HG02885 (cell line): ENCODE results near the gene GNE.
"Not testable (repeated sequence)": the region's sequence is repeated elsewhere in the genome, so short reads cannot be mapped to it uniquely, and the experiment has no call there.

ENCODE experiments used
- ATAC-seq: cut with Tn5 transposase; IDR thresholded peaks from one replicate; pipeline ENCODE4 v1.9.1; 2021; ENCODE audit warnings: mild to moderate bottlenecking; ENCODE audit not compliant: unreplicated experiment, poor library complexity

The GNE gene

DNA sequence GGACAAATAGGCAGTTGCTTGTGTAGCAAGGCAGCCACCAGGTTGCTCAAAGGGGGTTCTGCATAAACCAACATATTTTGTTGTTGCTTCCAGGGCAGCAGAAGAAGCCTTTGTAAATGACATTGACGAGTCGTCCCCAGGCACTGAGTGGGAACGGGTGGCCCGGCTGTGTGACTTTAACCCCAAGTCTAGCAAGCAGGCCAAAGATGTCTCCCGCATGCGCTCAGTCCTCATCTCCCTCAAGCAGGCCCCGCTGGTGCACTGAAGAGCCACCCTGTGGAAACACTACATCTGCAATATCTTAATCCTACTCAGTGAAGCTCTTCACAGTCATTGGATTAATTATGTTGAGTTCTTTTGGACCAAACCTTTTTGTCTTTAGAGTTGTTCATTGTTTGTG, 46.7 kb downstream of the GNE start:
- no peak for ATAC-seq

GRCh38 chr9:36210722-36211121, 47.5 kb downstream of the GNE start:
- ATAC-seq = no peak

GRCh38 chr9:36208521-36209253, 49.6 kb downstream of the GNE start:
- no peak for ATAC-seq

- no peak for ATAC-seq
Observed at GRCh38 chr9:36207546-36208012, 50.7 kb downstream of the GNE start.

GRCh38 chr9:36207016-36207415, 51.2 kb downstream of the GNE start:
- no peak for ATAC-seq

- no peak for ATAC-seq
Observed at GRCh38 chr9:36204906-36205547, 53.2 kb downstream of the GNE start.

- no peak for ATAC-seq
Observed at GRCh38 chr9:36194326-36195000, 63.8 kb downstream of the GNE start.

- ATAC-seq = no peak
Observed at GRCh38 chr9:36193023-36193422, 65.2 kb downstream of the GNE start.

- no peak for ATAC-seq
Observed at GRCh38 chr9:36192196-36192595, 66.1 kb downstream of the GNE start.

GRCh38 chr9:36191686-36192085, 66.6 kb downstream of the GNE start:
- ATAC-seq = no peak

DNA sequence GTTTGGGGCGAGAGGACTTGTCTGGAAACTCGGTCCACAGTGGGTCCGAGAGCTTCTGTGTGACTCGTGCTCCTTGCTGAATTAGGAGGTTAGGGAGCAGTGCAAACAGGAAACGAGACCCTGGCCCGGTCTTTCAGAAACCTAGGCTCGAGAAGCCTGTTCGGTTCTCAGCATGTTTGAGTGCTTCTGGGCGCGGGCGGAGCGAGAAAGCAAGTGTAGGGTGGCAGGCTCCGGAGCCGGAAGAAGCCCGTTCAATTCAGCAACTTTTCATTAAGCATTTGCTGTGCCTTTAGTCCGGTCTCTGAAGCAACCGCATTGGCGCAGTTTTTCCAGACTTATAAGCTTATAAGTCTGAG, 67.0 kb downstream of the GNE start:
- peak; percentile 4 for ATAC-seq

DNA sequence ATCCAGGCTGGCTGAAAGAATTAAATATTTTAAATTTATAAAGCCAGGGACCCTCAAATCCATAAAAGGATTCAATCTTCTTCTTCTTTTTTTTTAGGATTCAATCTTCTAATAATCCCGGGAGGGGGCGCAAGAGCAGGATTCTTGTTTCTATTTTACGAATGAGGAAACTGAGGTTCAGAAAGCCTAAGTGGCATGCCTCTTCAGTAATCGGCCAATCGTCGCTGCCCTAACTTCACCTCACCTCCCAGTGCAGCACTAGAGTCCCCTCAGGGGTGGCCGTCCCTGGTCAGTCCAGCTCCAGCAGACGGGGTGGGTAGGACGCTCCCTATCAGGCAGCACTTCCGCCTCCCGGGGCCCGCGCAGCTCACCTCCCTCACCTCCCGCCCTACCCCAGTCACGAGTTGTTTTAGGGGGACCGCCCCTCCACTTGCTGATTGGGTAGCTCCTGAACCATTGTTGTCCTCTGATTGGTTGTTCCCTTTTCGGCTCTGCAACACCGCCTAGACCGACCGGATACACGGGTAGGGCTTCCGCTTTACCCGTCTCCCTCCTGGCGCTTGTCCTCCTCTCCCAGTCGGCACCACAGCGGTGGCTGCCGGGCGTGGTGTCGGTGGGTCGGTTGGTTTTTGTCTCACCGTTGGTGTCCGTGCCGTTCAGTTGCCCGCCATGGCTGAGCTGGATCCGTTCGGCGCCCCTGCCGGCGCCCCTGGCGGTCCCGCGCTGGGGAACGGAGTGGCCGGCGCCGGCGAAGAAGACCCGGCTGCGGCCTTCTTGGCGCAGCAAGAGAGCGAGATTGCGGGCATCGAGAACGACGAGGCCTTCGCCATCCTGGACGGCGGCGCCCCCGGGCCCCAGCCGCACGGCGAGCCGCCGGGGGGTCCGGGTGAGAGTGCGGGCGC, 67.6 kb downstream of the GNE start, which contains the start of gene CLTA:
CLTA (plus strand) TSS at position 534 of the 902 bp plus-strand sequence; CDS start at position 670, 136 bp downstream.
- peak; percentile 98 for ATAC-seq

DNA sequence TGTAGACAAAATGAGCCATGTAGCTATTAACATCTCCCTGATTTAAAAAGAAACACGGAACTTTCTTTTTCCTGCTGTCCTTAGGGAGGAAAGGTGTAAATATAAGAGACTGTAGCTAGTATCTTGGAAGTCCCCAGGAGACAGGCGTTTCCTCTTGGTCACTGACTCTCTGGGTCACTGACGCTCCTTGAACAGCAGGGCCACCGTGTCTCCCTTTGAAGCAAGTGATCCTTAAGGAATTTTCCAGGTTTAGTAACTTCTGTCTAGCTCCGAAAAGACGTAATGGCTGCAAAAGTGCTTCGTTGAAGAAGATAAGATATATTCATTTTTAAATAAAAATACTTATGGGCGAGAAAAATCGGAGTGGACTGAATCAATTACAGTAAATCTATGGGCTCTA, 68.3 kb downstream of the GNE start:
- ATAC-seq = no peak

GRCh38 chr9:36188212-36188611, 70.0 kb downstream of the GNE start:
- no peak for ATAC-seq

GRCh38 chr9:36187414-36187813, 70.8 kb downstream of the GNE start:
- no peak for ATAC-seq

DNA sequence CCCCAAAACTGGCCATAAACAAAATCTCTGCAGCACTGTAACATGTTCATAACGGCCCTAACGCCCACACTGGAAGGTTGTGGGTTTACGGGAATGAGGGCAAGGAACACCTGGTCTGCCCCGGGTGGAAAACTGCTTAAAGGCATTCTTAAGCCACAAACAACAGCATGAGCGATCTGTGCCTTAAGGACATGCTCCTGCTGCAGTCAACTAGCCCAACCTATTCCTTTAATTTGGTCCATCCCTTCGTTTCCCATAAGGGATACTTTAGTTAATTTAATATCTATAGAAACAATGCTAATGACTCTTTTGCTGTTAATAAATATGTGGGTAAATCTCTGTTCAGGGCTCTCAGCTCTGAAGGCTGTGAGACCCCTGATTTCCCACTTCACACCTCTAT, 78.0 kb downstream of the GNE start:
- ATAC-seq = not testable (repeated sequence)

- no peak for ATAC-seq
Observed at GRCh38 chr9:36177571-36177970, 80.7 kb downstream of the GNE start.

DNA sequence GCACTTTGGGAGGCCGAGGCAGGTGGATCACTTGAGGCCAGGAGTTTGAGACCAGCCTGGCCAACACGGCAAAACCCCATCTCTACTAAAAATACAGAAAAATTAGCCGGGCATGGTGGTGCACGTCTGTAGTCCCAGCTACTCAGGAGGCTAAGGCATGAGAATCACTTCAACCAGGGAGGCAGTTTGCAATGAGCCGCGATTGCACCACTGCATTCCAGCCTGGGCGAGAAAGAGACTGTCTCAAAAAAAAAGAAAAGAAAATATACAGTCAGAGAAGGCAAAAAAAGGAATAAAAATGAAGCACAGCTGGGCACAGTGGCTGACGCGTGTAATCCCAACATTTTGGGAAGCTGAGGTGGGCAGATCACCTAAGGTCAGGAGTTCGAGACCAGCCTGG, 81.8 kb downstream of the GNE start:
- not testable (repeated sequence) for ATAC-seq

DNA sequence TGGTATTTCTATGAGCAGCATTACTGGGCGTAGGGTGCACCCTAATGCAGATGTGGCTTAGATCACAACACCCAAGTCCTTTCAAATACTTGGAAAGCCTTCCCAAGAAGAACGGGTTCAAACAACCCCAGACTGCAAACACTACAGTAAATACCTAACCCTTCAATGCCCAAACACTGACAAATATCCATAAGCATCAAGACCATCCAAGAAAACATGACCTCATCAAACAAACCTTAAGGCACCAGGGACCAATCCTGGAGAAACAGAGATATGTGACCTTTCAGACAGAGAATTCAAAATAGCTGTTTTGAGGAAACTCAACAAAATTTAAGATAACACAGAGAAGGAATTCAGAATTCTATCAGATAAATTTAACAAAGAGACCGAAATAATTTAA, 83.0 kb downstream of the GNE start:
- not testable (repeated sequence) for ATAC-seq

GRCh38 chr9:36174731-36175130, 83.5 kb downstream of the GNE start:
- ATAC-seq = no peak
